HG02943 (cell line): ENCODE data around the gene EPAS1.
"Not testable (repeated sequence)": the region's sequence is repeated elsewhere in the genome, so short reads cannot be mapped to it uniquely, and the experiment has no call there.

ENCODE experiments used
- ATAC-seq: cut with Tn5 transposase; IDR thresholded peaks from one replicate; pipeline ENCODE4 v1.9.1; 2021; ENCODE audit warnings: mild to moderate bottlenecking, low read depth, moderate library complexity; ENCODE audit not compliant: unreplicated experiment

Gene EPAS1

GRCh38 chr2:46393865-46394264, 96.7 kb downstream of the EPAS1 start:
- ATAC-seq = no peak

- ATAC-seq = no peak
Observed at GRCh38 chr2:46394649-46395510, 97.7 kb downstream of the EPAS1 start.

- ATAC-seq = not testable (repeated sequence)
Observed at GRCh38 chr2:46395730-46396129, 98.5 kb downstream of the EPAS1 start.

- no peak for ATAC-seq
Observed at GRCh38 chr2:46400016-46400415, 102.8 kb downstream of the EPAS1 start.

- ATAC-seq = no peak
Observed at GRCh38 chr2:46402874-46403273, 105.7 kb downstream of the EPAS1 start.

GRCh38 chr2:46404181-46404759, 107.1 kb downstream of the EPAS1 start:
- ATAC-seq = no peak

GRCh38 chr2:46407852-46408455, 110.7 kb downstream of the EPAS1 start:
- ATAC-seq = no peak

- no peak for ATAC-seq
Observed at GRCh38 chr2:46409756-46410155, 112.5 kb downstream of the EPAS1 start.

- ATAC-seq = no peak
Observed at GRCh38 chr2:46410273-46411244, 113.4 kb downstream of the EPAS1 start.

GRCh38 chr2:46411245-46411641, 114.0 kb downstream of the EPAS1 start:
- no peak for ATAC-seq

GRCh38 chr2:46411985-46412384, 114.8 kb downstream of the EPAS1 start:
- ATAC-seq = no peak

GRCh38 chr2:46413111-46413510, 115.9 kb downstream of the EPAS1 start:
- ATAC-seq = no peak

- no peak for ATAC-seq
Observed at GRCh38 chr2:46413631-46414030, 116.4 kb downstream of the EPAS1 start.

- no peak for ATAC-seq
Observed at GRCh38 chr2:46414701-46415100, 117.5 kb downstream of the EPAS1 start.

- no peak for ATAC-seq
Observed at GRCh38 chr2:46416280-46416679, 119.1 kb downstream of the EPAS1 start.

GRCh38 chr2:46416739-46417403, 119.7 kb downstream of the EPAS1 start:
- no peak for ATAC-seq

- no peak for ATAC-seq
Observed at GRCh38 chr2:46420945-46421344, 123.7 kb downstream of the EPAS1 start.

GRCh38 chr2:46421361-46421760, 124.2 kb downstream of the EPAS1 start:
- no peak for ATAC-seq

GRCh38 chr2:46422717-46423394, 125.6 kb downstream of the EPAS1 start:
- no peak for ATAC-seq
